Activated CD4-positive, alpha-beta T cell treated with anti-CD3 and anti-CD28 coated beads, Interleukin-2, amount 50 U/mL, for 1 hour (primary cell): ENCODE results near the gene ACOD1.
"Not testable (repeated sequence)": the region's sequence is repeated elsewhere in the genome, so short reads cannot be mapped to it uniquely, and the experiment has no call there.

Experiments used
- DNase-seq: peaks from one replicate; pipeline ENCODE4 v3.0.0-alpha.2; 2020

ACOD1 gene

GRCh38 chr13:76948149-76948548 lies at the start of gene ACOD1:
TSS of gene ACOD1 (plus strand) at chr13:76948511. CDS start at chr13:76948559, 48 bp downstream.
- DNase-seq: no peak

- DNase-seq: not testable (repeated sequence)
Measured at GRCh38 chr13:76899066-76899465, 49.2 kb upstream of the ACOD1 start.

DNA sequence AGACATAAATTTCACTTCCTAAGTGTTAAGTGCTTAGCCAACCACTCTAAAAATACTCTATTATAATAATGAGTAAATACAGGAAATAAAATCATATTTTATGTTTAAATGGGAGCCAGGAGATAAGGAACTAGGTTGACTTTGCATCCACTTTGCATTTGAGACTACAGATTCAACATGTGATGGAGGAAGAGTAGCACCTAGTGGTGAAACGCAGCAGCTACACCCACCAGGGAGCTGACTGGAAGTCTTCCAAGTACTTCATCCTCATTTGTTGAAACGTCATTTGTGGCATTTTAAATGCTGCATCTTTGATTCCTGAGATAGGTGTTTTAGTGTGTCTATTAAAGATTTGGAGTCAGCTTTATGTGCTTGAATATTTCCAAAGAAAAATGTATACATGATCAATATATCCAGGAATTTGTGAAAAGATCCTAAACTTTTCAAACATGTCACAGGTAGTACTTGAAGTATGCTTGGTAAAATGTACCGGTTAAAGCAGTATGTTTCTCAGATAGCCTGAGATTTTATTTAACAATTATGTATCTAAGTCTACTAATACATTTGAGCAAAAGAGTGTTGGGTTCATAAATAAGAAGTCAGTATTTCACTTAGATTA lies 44.7 kb upstream of the ACOD1 start:
- DNase-seq: peak; percentile 65

GRCh38 chr13:76904507-76904906 lies 43.8 kb upstream of the ACOD1 start:
- DNase-seq: no peak

- no peak for DNase-seq
Measured at GRCh38 chr13:76912476-76912875, 35.8 kb upstream of the ACOD1 start.

GRCh38 chr13:76913898-76914297 lies 34.4 kb upstream of the ACOD1 start:
- no peak for DNase-seq

DNA sequence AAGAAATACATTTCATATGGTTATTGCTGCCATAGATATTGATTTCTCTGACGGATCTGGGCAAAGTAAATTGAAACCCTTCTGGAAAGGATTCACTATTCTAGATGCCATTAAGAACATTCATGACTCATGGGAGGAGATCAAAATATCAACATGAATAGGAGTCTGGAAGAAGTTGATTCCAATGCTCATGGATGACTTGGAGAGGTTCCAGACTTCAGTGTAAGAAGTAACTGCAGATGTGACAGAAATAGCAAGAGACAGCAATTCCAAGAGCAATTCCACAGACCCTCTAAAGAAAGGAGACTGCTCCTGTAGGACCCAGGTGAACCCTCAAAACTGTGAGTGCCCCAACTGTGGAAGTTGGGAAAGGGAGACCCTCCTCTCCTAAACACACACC lies 31.2 kb upstream of the ACOD1 start:
- DNase-seq: no peak

- DNase-seq: not testable (repeated sequence)
Measured at GRCh38 chr13:76917755-76918481, 30.4 kb upstream of the ACOD1 start.

- DNase-seq: no peak
Measured at GRCh38 chr13:76921516-76921915, 26.8 kb upstream of the ACOD1 start.

- no peak for DNase-seq
Measured at GRCh38 chr13:76925115-76925514, 23.2 kb upstream of the ACOD1 start.

DNA sequence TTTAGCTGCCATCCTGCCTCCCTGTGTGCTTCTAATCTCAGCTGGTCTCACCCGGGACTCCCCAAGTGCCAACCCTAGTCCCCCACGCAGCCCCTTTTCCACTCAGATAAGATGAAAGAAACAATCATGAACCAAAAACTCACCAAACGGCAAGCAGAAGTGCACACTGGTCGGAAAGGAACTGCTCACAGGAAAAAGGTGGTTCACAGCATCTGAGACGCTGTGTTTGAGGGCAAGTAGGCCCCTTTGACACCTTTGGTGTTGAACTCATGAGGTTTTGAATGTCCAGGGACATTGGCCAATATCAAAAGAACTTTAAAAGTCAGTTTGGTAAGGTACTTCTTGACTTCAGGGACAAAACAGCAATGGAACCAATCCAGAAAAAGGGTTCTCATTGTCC lies 20.4 kb upstream of the ACOD1 start:
- no peak for DNase-seq

DNA sequence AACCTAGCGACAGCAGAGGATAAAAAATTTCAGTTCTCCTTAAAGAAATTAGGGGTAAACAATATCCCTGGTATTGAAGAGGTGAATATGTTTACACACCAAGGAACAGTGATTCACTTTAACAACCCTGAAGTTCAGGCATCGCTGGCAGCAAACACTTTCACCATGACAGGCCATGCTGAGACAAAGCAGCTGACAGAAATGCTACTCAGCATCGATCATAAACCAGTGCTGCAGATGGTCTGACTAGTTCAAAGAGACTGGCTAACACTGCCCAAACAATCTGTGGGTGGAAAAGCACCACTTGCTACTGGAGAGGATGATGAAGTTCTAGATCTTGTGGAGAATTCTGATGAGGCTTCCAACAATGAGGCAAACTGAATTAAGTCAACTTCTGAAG lies 19.9 kb upstream of the ACOD1 start:
- DNase-seq: no peak

DNA sequence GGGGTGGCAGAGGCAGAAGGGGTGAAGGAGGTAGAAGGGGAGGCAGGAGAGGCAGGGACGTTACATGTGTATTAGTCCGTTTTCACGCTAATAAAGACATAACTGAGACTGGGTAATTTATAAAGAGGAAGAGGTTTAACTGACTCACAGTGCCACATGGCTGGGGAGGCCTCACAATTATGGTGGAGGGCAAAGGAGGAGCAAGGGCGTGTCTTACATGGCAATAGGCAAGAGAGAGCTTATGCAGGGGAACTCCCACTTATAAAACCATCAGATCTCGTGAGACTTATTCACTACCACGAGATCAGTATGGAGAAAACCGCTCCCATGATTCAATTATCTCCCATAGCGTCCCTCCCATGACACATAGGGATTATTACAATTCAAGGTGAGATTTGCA lies 19.0 kb upstream of the ACOD1 start:
- no peak for DNase-seq

- no peak for DNase-seq
Measured at GRCh38 chr13:76929851-76930374, 18.4 kb upstream of the ACOD1 start.

DNA sequence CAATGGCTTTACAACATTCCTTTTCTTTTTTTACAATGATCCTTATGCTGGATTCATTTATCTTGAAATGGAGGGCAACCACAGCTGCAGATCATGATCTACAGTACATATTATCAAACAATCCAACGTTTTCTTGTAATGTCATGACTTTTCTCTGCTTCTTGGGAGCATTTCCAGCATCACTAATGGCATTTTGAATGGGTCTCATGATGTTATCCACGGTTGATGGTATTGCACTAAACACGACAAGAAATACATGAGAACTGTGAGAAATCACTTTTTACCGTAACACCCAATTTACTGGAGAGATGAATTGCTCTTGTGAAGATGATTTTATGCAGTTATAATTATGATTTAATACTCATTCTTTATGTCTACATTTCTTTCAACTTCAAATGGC lies 16.2 kb upstream of the ACOD1 start:
- DNase-seq: no peak

DNA sequence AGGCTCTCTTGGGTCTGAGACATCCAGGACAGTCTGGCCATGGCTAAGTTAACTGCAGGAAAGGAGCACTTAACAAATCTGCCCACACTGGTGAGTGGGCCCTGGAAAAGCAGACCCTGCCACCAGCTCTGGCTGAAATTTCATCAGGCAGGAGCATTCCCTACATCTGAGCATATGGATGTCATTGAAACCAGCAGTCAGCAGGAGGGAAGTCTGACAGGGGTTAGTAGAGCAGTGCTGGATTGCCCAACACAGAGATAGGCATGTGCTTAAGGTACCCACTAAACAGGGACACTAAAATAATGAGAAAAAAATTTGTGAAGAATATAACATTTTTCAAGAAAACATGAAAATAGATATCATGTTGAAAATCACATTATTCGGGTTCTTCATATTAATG lies 13.6 kb upstream of the ACOD1 start:
- no peak for DNase-seq

DNA sequence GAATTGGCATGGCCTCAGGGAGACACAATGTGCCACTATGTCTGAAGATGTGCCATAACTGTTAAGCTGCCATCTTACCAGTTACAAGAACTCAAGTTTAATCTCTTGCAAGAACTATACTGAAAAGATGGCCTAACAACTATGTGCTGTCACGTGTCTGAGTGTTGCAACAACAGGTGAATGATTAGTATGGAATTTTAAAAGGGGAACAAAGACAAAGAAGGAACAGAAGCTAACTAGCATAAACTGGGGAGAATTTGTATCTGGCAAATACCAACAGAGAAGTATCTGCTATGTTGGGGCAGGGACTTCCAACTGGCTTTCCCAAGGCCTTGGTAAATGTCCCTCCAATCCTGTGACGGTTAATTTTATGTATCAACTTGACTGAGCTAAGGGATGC lies 11.5 kb upstream of the ACOD1 start:
- DNase-seq: no peak

- no peak for DNase-seq
Measured at GRCh38 chr13:76937281-76937820, 11.0 kb upstream of the ACOD1 start.

DNA sequence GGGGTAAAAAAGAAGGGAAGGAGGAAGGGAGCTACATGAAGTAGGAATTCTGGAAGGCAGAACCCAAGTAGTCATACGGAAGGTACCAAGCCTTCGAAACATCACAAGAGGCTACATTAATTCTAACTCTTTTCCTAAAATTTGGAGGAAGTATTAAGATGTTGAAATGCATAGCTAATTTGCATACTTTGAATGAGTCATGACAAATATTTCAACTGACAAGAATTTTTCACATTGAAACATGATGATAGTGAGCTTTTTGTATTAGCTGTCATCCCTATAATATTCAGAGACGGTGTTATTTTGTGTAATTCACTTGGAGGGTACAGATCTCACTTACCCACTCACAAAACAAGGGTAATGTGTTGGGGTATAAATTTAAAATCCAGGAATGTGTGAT lies 9.1 kb upstream of the ACOD1 start:
- no peak for DNase-seq

GRCh38 chr13:76942363-76942762 lies 5.9 kb upstream of the ACOD1 start:
- DNase-seq: no peak

- DNase-seq: no peak
Measured at GRCh38 chr13:76943646-76944045, 4.7 kb upstream of the ACOD1 start.

DNA sequence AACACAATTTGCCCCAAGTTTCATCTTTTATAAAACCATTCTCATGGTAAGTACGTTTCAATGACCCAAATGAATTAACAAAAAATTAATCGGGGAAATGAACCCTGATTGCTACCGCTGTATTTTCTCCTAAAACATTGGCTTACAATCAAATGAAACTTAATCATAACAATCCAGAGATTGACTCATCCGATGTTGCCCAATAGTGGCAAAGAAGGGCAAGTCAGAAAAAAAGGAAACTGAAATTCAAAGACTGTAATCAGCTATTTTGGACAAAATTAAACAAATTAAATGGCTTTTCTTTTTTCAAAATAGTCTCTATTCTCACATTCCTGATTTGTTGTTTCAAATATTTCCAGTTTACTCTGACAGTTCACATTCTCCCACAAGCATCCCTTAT lies 3.9 kb upstream of the ACOD1 start:
- DNase-seq: no peak

DNA sequence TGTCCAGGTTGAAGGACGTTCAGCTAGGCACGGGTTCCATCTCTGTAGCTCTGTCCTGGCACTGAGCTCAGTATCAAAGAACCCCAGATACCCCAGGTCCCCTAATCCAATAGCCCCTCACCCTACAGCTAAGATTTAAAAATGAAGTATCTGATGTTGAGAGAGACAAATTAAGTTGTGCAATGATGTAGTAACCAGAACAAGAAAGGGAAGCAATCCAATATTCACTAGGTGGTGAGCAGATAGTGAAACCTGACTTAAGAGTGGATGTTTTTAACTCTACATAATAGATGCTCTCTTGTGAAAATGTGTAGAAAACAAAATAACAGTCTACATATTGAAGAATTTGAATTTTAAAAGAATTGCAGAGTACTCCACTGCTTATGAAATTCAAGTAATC lies 1.8 kb downstream of the ACOD1 start:
- no peak for DNase-seq

DNA sequence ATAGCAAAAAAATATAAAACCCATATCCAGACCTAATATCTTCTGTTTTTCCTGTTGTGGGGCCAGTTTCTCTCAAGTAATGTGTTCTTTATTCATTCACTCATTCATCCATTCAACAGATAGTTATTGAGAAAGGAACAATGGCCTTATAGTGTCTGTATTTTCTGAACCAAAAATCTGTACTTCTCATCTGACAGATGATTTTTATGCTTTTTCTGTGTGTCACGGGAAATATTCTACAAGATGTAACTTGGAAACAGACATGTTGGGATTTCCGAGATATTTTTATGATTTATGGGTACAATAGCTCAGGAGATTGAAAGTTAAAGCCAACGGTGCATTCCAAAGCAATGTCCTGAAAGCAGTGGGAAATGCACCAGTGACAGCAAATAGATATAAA lies 5.7 kb downstream of the ACOD1 start:
- DNase-seq: no peak
